GM19099 (cell line): Measurements from ENCODE around the gene HSD17B13.

Experiments
- POLR2A ChIP-seq: IDR thresholded peaks from 3 replicates; pipeline ENCODE4 v1.6.1; 2011; ENCODE audit warnings: low read depth; ENCODE audit not compliant: insufficient read length; ENCODE audit errors: extremely low read depth

The HSD17B13 gene

GRCh38 chr4:87281603-87282002, 41.1 kb downstream of the HSD17B13 start:
- TF ChIP-seq POLR2A, result no peak

GRCh38 chr4:87278335-87278794, 44.3 kb downstream of the HSD17B13 start:
- TF ChIP-seq POLR2A, result no peak

GRCh38 chr4:87275311-87275710, 47.4 kb downstream of the HSD17B13 start:
- TF ChIP-seq POLR2A, result no peak

GRCh38 chr4:87274803-87275202, 47.9 kb downstream of the HSD17B13 start:
- no peak for TF ChIP-seq POLR2A

GRCh38 chr4:87274327-87274726, 48.4 kb downstream of the HSD17B13 start:
- no peak for TF ChIP-seq POLR2A

- TF ChIP-seq POLR2A, result no peak
Measured at GRCh38 chr4:87270825-87271224, 51.9 kb downstream of the HSD17B13 start.

- no peak for TF ChIP-seq POLR2A
Measured at GRCh38 chr4:87270144-87270543, 52.5 kb downstream of the HSD17B13 start.

- no peak for TF ChIP-seq POLR2A
Measured at GRCh38 chr4:87268411-87268810, 54.3 kb downstream of the HSD17B13 start.

- TF ChIP-seq POLR2A, result no peak
Measured at GRCh38 chr4:87266986-87267385, 55.7 kb downstream of the HSD17B13 start.

GRCh38 chr4:87262886-87263285, 59.8 kb downstream of the HSD17B13 start:
- no peak for TF ChIP-seq POLR2A

- TF ChIP-seq POLR2A, result no peak
Measured at GRCh38 chr4:87260477-87260876, 62.2 kb downstream of the HSD17B13 start.

GRCh38 chr4:87258677-87259076, 64.0 kb downstream of the HSD17B13 start:
- TF ChIP-seq POLR2A, result no peak

- no peak for TF ChIP-seq POLR2A
Measured at GRCh38 chr4:87257523-87257922, 65.2 kb downstream of the HSD17B13 start.

GRCh38 chr4:87255755-87256154, 66.9 kb downstream of the HSD17B13 start:
- TF ChIP-seq POLR2A, result no peak
